NCI-H2107 treated with DMSO at 0.1 percent for 48 hours (cell line): Measurements from ENCODE around the gene GPR62.

Source experiments
- DNase-seq: peaks from one replicate; lab custom pipeline; 2025; ENCODE audit not compliant: unreplicated experiment; lab: John Stamatoyannopoulos, UW

The GPR62 gene

DNA sequence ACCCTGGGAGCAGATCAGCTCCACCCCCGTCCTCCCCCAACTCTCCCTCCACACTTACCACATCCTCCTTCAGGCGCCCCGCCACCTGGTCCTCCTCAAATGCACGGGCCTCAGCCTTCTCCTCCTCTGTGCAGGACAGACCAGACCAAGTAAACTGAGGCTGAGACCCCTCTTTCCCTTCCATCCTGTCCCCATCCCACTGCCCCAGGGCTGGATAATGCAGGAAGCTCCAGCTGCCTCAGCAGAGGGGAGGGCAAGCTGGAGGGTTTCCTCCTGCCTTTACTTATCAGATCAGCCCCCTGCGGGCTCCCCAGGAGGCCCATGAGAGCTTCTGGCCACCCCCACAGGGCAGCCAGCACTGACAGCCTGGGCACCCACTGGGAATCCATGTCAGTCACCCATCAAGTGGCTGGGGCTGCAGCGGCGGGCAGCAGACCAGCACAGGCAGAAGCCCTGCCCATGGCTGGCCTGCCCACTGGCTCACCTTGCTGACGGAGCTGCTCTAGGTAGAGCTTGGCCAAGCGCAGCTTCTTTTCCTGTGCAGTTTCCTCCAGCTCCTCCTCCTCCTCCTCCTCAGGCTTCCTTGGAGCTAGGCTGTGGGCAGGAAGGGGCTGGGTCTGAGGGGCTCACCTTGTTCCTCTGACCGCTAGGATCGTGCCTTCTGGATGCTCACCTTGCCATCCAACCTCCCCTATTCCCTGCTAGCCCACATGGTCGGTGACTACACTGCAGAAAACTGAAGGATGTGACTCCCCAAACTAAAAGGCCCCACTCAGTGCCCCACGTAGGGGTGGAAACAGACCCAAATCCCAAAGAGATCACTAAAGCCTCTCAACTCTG, 17.4 kb upstream of the GPR62 start:
- DNase-seq, result no peak

GRCh38 chr3:51938780-51939425, 16.3 kb upstream of the GPR62 start:
- DNase-seq, result no peak

DNA sequence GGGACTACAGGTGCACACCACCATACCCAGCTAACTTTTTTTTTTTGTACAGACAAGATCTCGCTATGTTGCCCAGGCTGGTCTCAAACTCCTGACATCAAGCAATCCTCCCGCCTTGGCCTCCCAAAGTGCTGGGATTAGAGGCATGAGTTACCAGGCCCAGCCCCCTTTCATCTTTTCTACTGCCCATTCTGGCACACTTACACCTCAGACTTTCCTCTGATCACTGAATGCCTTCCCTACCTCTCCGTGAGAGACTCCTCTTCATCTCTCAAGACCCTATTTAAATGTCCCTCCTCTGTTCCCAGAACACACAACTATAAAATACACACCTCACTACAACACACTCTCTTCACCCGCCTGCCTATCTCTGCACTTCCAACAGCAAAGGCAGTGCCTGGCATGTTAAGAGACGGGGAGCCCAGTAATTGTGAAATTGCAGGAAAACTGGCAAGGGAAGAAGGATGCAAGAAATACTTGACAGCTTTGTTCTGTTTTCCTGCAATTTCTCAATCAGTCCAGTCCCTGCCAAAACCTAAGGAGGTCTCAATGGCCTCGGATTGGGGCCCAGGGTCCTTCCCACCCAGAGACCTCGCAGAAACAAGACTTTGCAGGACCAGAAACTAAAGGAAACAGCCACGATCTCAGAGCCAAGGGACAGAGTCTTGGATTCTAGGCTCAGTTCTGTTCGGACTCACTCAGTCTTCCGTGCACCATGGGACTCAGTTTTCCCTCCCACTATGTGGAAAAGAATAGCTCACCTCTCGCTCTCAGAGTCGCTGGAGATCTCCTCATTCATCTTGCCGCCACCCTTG, 14.3 kb upstream of the GPR62 start:
- DNase-seq, result no peak

GRCh38 chr3:51941463-51941797, 13.8 kb upstream of the GPR62 start:
- DNase-seq, result no peak

- peak; percentile 92 for DNase-seq
Observed at GRCh38 chr3:51941798-51942602, 13.2 kb upstream of the GPR62 start, which contains the start of the genes PARP3 and RRP9. Gene PARP3 (plus strand): TSS chr3:51942363. CDS start chr3:51943356, 993 bp downstream. Gene RRP9 (minus strand): TSS chr3:51941904. CDS start chr3:51941867, 37 bp downstream.

GRCh38 chr3:51942603-51943450, 12.4 kb upstream of the GPR62 start:
- no peak for DNase-seq

GRCh38 chr3:51943451-51944391, 11.5 kb upstream of the GPR62 start:
- no peak for DNase-seq

GRCh38 chr3:51944451-51945021, 10.6 kb upstream of the GPR62 start:
- DNase-seq, result no peak

DNA sequence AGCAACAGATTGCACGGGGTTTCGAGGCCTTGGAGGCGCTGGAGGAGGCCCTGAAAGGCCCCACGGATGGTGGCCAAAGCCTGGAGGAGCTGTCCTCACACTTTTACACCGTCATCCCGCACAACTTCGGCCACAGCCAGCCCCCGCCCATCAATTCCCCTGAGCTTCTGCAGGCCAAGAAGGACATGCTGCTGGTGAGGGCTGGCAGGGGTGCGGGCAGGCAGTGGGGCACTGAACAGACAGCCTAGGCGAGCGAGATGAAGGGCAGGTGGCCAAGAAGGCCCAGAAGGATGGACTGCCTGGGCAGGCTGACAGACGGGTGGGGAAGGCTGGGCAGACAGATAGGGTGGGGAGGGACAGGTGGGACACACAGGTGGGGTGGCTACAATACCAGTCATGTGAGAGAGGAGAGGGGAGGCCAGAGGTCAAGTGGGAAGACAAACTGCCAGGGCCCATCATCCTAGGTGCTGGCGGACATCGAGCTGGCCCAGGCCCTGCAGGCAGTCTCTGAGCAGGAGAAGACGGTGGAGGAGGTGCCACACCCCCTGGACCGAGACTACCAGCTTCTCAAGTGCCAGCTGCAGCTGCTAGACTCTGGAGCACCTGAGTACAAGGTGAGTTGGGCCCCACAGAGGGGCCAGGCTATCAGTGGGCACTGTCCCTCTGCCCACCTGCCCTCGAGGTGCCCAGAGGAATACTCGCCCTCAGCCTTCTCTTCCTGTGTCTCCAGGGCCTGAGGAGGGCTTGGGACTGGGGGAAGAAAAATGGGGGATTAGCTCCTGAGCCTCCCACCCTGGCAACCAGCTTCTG, 9.9 kb upstream of the GPR62 start:
- DNase-seq, result no peak

GRCh38 chr3:51945926-51946705, 9.1 kb upstream of the GPR62 start:
- DNase-seq, result no peak

GRCh38 chr3:51946796-51947195, 8.4 kb upstream of the GPR62 start:
- DNase-seq, result no peak

DNA sequence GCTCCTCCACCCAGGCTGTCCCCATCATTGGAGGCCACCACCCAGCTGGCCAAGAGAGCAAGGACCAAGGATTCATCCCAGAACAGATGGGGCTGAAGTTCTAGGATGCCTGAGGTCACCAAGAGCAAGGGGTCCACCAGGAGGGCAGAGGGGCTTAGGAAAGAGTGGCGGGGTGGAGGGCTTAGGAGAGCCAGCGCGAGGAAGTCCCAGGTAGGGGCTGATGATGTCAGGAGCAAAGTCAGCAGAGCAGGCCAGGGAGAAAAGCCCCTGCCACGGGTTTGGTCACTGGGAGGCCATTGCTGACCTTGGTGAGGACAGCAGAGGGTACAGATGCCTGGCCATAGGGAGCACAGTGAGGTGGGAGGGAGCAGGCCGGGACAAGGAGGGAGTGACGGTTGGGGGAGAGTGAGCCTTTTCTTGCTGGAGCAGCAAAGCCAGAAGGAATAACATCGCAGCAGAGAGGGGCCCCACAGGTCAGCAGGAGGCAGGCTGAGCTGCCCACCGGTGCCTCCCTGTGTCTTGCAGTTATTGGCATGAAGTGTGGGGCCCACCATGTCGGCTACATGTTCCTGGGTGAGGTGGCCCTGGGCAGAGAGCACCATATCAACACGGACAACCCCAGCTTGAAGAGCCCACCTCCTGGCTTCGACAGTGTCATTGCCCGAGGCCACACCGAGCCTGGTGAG, 7.8 kb upstream of the GPR62 start:
- no peak for DNase-seq

DNA sequence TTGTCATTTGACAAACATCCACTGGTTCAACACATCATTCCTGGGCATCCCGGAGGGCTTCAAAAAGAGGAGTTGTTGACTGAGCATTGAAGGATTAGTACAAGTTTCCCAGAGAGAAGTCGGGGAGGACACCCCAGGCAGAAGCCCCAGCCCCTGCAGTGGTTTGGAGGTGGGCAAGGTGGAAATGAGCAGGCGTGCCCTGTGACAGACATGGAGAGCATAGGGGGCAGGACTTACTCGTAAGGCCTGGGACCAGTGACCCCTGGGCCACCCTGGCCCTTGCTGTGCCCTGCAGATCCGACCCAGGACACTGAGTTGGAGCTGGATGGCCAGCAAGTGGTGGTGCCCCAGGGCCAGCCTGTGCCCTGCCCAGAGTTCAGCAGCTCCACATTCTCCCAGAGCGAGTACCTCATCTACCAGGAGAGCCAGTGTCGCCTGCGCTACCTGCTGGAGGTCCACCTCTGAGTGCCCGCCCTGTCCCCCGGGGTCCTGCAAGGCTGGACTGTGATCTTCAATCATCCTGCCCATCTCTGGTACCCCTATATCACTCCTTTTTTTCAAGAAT, 7.1 kb upstream of the GPR62 start:
- no peak for DNase-seq

GRCh38 chr3:51949121-51949520, 6.1 kb upstream of the GPR62 start:
- no peak for DNase-seq

DNA sequence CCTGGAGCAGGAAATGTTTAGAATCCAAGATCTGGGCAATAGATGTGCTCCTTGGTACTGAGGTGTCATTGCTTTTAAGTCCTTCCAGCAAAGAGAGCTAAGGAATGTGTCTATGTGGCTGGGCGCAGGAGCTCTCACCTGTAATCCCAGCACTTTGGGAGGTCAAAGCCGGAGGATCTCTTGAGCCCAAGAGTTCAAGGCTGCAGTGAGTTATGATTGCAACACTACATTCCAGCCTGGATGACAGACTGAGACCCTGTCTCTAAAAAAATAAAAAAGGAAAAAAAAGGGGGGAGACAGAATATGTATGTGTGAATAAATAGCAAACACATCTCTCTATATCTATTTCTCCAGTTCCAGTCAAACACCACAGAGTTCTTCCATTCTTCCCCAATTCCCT, 4.3 kb upstream of the GPR62 start:
- no peak for DNase-seq

DNA sequence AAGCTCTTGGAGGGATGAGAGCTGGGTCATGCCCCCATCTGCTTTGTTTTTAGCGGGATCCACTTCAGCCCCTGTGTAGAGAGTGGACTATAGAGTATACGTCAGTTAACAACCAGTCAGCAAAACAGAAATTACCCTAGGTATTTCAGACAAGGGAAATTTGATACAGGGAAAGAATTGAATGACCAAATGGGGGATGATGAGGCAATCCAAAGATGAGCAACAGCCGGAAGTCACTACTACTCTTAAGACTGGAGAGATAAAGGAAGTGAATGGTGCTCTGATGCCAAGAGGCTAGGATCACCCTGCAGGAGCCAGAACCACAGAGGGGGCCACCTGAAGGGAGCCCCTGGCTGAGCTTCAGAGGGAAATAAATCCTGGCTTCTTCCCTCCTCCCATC, 1.7 kb upstream of the GPR62 start:
- no peak for DNase-seq
